Loucy (cell line): ENCODE measurements around the gene RRAS2.

ENCODE experiments used
- H2AFZ ChIP-seq: fragments of 200-600 bp; sonication (generic); 2 replicates; pipeline ENCODE4 v1.6.0; 2016; ENCODE audit warnings: antibody characterized with exemption, mild to moderate bottlenecking, low read length, moderate library complexity
- H3F3A ChIP-seq: fragments of 200-600 bp; 2 replicates; pipeline ENCODE4 v1.6.0; 2016; ENCODE audit warnings: antibody characterized with exemption, low read depth, mild to moderate bottlenecking
- H3K27me3 ChIP-seq: fragments of 200-600 bp; sonication (generic); 2 replicates; pipeline ENCODE4 v1.6.1; 2014; ENCODE audit warnings: low read length, mild to moderate bottlenecking; ENCODE audit not compliant: insufficient read depth, poor library complexity, severe bottlenecking
- H3K36me3 ChIP-seq: fragments of 200-600 bp; sonication (generic); 2 replicates; pipeline ENCODE4 v1.6.1; 2016; ENCODE audit warnings: low read length; ENCODE audit not compliant: insufficient read depth
- H3K4me1 ChIP-seq: fragments of 200-600 bp; sonication (generic); 2 replicates; pipeline ENCODE4 v1.5.1; 2014; ENCODE audit warnings: low read length, mild to moderate bottlenecking; ENCODE audit not compliant: insufficient read depth, poor library complexity, severe bottlenecking
- H3K4me2 ChIP-seq: fragments of 200-600 bp; sonication (generic); 2 replicates; pipeline ENCODE4 v1.6.0; 2014; ENCODE audit warnings: antibody characterized with exemption, low read length, low read depth, mild to moderate bottlenecking; ENCODE audit not compliant: poor library complexity, severe bottlenecking
- H3K4me3 ChIP-seq: fragments of 200-600 bp; sonication (generic); 2 replicates; pipeline ENCODE4 v1.5.1; 2014; ENCODE audit warnings: low read length, mild to moderate bottlenecking, mixed read lengths; ENCODE audit not compliant: poor library complexity, severe bottlenecking
- H3K79me2 ChIP-seq: fragments of 200-600 bp; sonication (generic); 2 replicates; pipeline ENCODE4 v1.6.1; 2014; ENCODE audit warnings: low read length; ENCODE audit not compliant: insufficient read depth
- H3K9ac ChIP-seq: fragments of 200-600 bp; sonication (generic); 2 replicates; pipeline ENCODE4 v1.6.0; 2014; ENCODE audit warnings: mild to moderate bottlenecking, low read depth, low read length, moderate library complexity; ENCODE audit not compliant: poor library complexity, severe bottlenecking
- H3K9me2 ChIP-seq: fragments of 200-600 bp; sonication (generic); replicated peaks from 2 replicates; pipeline ENCODE4 v1.6.1; 2016; ENCODE audit warnings: low read depth, low read length, mixed read lengths
- H3K9me3 ChIP-seq: fragments of 200-600 bp; sonication (generic); 2 replicates; pipeline ENCODE4 v1.6.1; 2014; ENCODE audit warnings: mild to moderate bottlenecking, antibody characterized with exemption, low read length, low read depth; ENCODE audit not compliant: insufficient read depth
- H4K20me1 ChIP-seq: fragments of 200-600 bp; sonication (generic); 2 replicates; pipeline ENCODE4 v1.6.0; 2014; ENCODE audit warnings: antibody characterized with exemption, low read length, mild to moderate bottlenecking; ENCODE audit not compliant: insufficient read depth, poor library complexity, severe bottlenecking
- CTCF ChIP-seq: fragments of 200-600 bp; sonication (generic); conservative IDR thresholded peaks from 2 replicates; pipeline ENCODE4 v1.5.1; 2014; ENCODE audit warnings: mild to moderate bottlenecking, antibody characterized with exemption, low read length
- EZH2phosphoT487 ChIP-seq: fragments of 200-600 bp; IDR thresholded peaks from 2 replicates; pipeline ENCODE4 v1.6.1; 2018; ENCODE audit warnings: antibody characterized with exemption, mild to moderate bottlenecking, moderate library complexity, borderline replicate concordance

Gene RRAS2

GRCh38 chr11:14334192-14334591, 24.8 kb downstream of the RRAS2 start:
- Histone ChIP-seq H3K27me3 (no peaks in the 10 kb centered on the region), H3K4me1 (no peaks in the 10 kb centered on the region), H3K36me3 (no peaks in the 10 kb centered on the region), H3K79me2 (no peaks in the 10 kb centered on the region), H3K9me2 (no peaks in the 10 kb centered on the region), H2AFZ (no peak overlapping the region), H3K4me3 (no peak overlapping the region), H3K9me3 (no peaks in the 10 kb centered on the region; the same call in 1 of the 2 replicates), H3K4me2 (no peak overlapping the region), H3F3A (no peaks in the 10 kb centered on the region), H3K9ac (no peak overlapping the region), H4K20me1 (no peaks in the 10 kb centered on the region)
- TF ChIP-seq EZH2phosphoT487 (no peak), CTCF (no peak)

- TF ChIP-seq EZH2phosphoT487 = no peak
- TF ChIP-seq CTCF = no peak
- Histone ChIP-seq H3K4me3 (no peak overlapping the region), H3K4me2 (no peak overlapping the region), H3K9ac (no peak overlapping the region), H3K79me2 (no peaks in the 10 kb centered on the region), H3K4me1 (no peaks in the 10 kb centered on the region), H3K9me3 (no peaks in the 10 kb centered on the region), H3K27me3 (no peaks in the 10 kb centered on the region), H2AFZ (no peak overlapping the region), H3K9me2 (no peaks in the 10 kb centered on the region), H4K20me1 (no peaks in the 10 kb centered on the region), H3K36me3 (no peaks in the 10 kb centered on the region), H3F3A (no peaks in the 10 kb centered on the region)
Measured at GRCh38 chr11:14331476-14332136, 27.4 kb downstream of the RRAS2 start.

- Histone ChIP-seq H3K9me2 (no peaks in the 10 kb centered on the region), H4K20me1 (no peaks in the 10 kb centered on the region), H3F3A (no peaks in the 10 kb centered on the region), H3K36me3 (no peaks in the 10 kb centered on the region), H3K79me2 (no peaks in the 10 kb centered on the region), H3K4me1 (no peaks in the 10 kb centered on the region), H3K27me3 (no peaks in the 10 kb centered on the region), H3K9me3 (no peaks in the 10 kb centered on the region), H3K4me2 (no peak overlapping the region), H3K4me3 (no peak overlapping the region), H3K9ac (no peak overlapping the region), H2AFZ (no peak overlapping the region)
- no peak for TF ChIP-seq EZH2phosphoT487
- TF ChIP-seq CTCF = no peak
Measured at GRCh38 chr11:14330881-14331280, 28.1 kb downstream of the RRAS2 start.
